HCT116 (cell line): ENCODE results near the gene PDE4D. TPM values are rescaled to one million over a fixed set of nuclear protein-coding genes. Genes with fewer than 3 reads are reported as not detected.

Experiments used
- ATAC-seq: fragments of 200-7000 bp; cut with Tn5 transposase; 2 replicates; pipeline ENCODE4 v1.9.1; 2020; ENCODE audit warnings: mild to moderate bottlenecking, moderate library complexity
- BruUV-seq: library from RNA; stranded (reverse); fragments of 400-500 nt; replicated peaks from 2 replicates; lab custom pipeline; 2021; lab: Mats Ljungman, UMichigan
- CTCF ChIA-PET: fragments of 300-600 bp; sonication (Branson Sonifier 250); formaldehyde crosslinking; loops from one replicate; lab custom pipeline; 2021; ENCODE audit warnings: antibody characterized with exemption; lab: Charles Lee
- POLR2A ChIA-PET: fragments of 300-600, 350-600 bp; sonication (Branson Sonifier 250); formaldehyde crosslinking; loops from one replicate; lab custom pipeline; 2021; ENCODE audit warnings: antibody characterized with exemption; lab: Charles Lee
- RAD21 ChIA-PET, 2 experiments: fragments of 300-600 bp; sonication (Branson Sonifier 250); formaldehyde crosslinking; loops; one replicate each; lab custom pipeline; 2023; ENCODE audit warnings: low total read pairs in 2 of 2; ENCODE audit not compliant: uncharacterized antibody in 2 of 2, unreplicated experiment in 2 of 2, low non-redundant PET in 1 of 2; lab: Charles Lee
- DNase-seq: peaks from one replicate; pipeline ENCODE4 v3.0.0-alpha.2; 2010; ENCODE audit warnings: low read depth, low spot score
- H2AFZ ChIP-seq: fragments of 200-600 bp; shearing (Covaris generic), sonication (generic); 2 replicates; pipeline ENCODE4 v1.6.1; 2017; ENCODE audit warnings: low read depth, mixed run types, mixed read lengths, antibody characterized with exemption, low read length; ENCODE audit not compliant: poor library complexity, severe bottlenecking
- H3K27ac ChIP-seq: 2 replicates; pipeline ENCODE4 v1.5.1; 2012; ENCODE audit warnings: low read depth, low read length
- H3K27me3 ChIP-seq: fragments of 200-600 bp; sonication (generic); 2 replicates; pipeline ENCODE4 v1.6.1; 2016; ENCODE audit warnings: mixed run types, low read length, mixed read lengths; ENCODE audit not compliant: insufficient read depth
- H3K36me3 ChIP-seq, 2 experiments: fragments of 200-500 bp in 1 of 2; fragments of 200-600 bp in 1 of 2; sonication (Bioruptor generic) in 1 of 2; sonication (generic) in 1 of 2; 2 replicates each; pipeline versions ENCODE4 v1.5.1 to v1.6.1; 2014 to 2016; ENCODE audit warnings: low read length in 2 of 2, inconsistent platforms in 1 of 2, mixed read lengths in 1 of 2, mixed run types in 1 of 2; ENCODE audit not compliant: insufficient read depth in 2 of 2, control insufficient read depth in 1 of 2
- H3K4me1 ChIP-seq, 2 experiments: fragments of 200-600 bp in 1 of 2; sonication (generic) in 1 of 2; 2 replicates each; pipeline versions ENCODE4 v1.5.1 to v1.6.1; 2012 to 2017; ENCODE audit warnings: low read length in 2 of 2, inconsistent platforms in 1 of 2, mild to moderate bottlenecking in 1 of 2, mixed read lengths in 1 of 2, mixed run types in 1 of 2, moderate library complexity in 1 of 2; ENCODE audit not compliant: insufficient read depth in 2 of 2, control insufficient read depth in 1 of 2
- H3K4me2 ChIP-seq: fragments of 200-600 bp; sonication (generic); 2 replicates; pipeline ENCODE4 v1.6.1; 2017; ENCODE audit warnings: mixed run types, low read length, mixed read lengths
- H3K4me3 ChIP-seq, 2 experiments: fragments of 200-600 bp in 1 of 2; sonication (generic) in 1 of 2; replicated peaks in 1 of 2; 2 replicates each; pipeline ENCODE4 v1.5.1; 2011 to 2016; ENCODE audit warnings: low read length in 2 of 2, control low read depth in 1 of 2, low read depth in 1 of 2, mild to moderate bottlenecking in 1 of 2, mixed read lengths in 1 of 2, mixed run types in 1 of 2
- H3K79me2 ChIP-seq: fragments of 200-600 bp; sonication (generic); 2 replicates; pipeline ENCODE4 v1.6.1; 2017; ENCODE audit warnings: mild to moderate bottlenecking, mixed run types, low read length, moderate library complexity, mixed read lengths; ENCODE audit not compliant: insufficient read depth
- H3K9ac ChIP-seq: fragments of 200-600 bp; sonication (generic); 2 replicates; pipeline ENCODE4 v1.6.1; 2016; ENCODE audit warnings: low read length, mixed read lengths
- H3K9me2 ChIP-seq: fragments of 200-600 bp; sonication (generic), shearing (Covaris generic); 2 replicates; pipeline ENCODE4 v1.6.1; 2017; ENCODE audit warnings: mixed run types, mild to moderate bottlenecking, moderate library complexity; ENCODE audit not compliant: insufficient read depth
- H3K9me3 ChIP-seq, 2 experiments: fragments of 200-500 bp in 1 of 2; fragments of 200-600 bp in 1 of 2; sonication (Bioruptor generic) in 1 of 2; sonication (generic) in 1 of 2; 2 replicates each; pipeline ENCODE4 v1.6.1; 2014 to 2017; ENCODE audit warnings: low read length in 2 of 2, mixed read lengths in 2 of 2, inconsistent platforms in 1 of 2, low read depth in 1 of 2, mild to moderate bottlenecking in 1 of 2, mixed run types in 1 of 2, moderate library complexity in 1 of 2; ENCODE audit not compliant: control insufficient read depth in 1 of 2, insufficient read depth in 1 of 2
- H4K20me1 ChIP-seq: fragments of 200-600 bp; sonication (generic), shearing (Covaris generic); 2 replicates; pipeline ENCODE4 v1.6.1; 2017; ENCODE audit warnings: mixed run types, mild to moderate bottlenecking, moderate library complexity; ENCODE audit not compliant: insufficient read depth
- ATF3 ChIP-seq: IDR thresholded peaks from 2 replicates; pipeline ENCODE4 v1.6.1; 2012
- CBX3 ChIP-seq: IDR thresholded peaks from 2 replicates; pipeline ENCODE4 v1.6.1; 2012; ENCODE audit warnings: low read depth
- ELF1 ChIP-seq: IDR thresholded peaks from 2 replicates; pipeline ENCODE4 v1.6.1; 2012; ENCODE audit warnings: low read depth, borderline replicate concordance
- EZH2 ChIP-seq: fragments of 200-600 bp; sonication (generic); IDR thresholded peaks from 2 replicates; pipeline ENCODE4 v1.6.1; 2017; ENCODE audit warnings: antibody characterized with exemption, mixed run types
- EZH2phosphoT487 ChIP-seq: fragments of 200-600 bp; IDR thresholded peaks from 2 replicates; pipeline ENCODE4 v1.6.1; 2018; ENCODE audit warnings: antibody characterized with exemption, borderline replicate concordance
- MAX ChIP-seq: IDR thresholded peaks from 2 replicates; pipeline ENCODE4 v1.6.1; 2012
- POLR2A ChIP-seq: IDR thresholded peaks from 2 replicates; pipeline ENCODE4 v1.7.0; 2011; ENCODE audit warnings: borderline replicate concordance; ENCODE audit not compliant: insufficient read depth, insufficient read length; ENCODE audit errors: extremely low read depth
- SP1 ChIP-seq: IDR thresholded peaks from 2 replicates; pipeline ENCODE4 v1.6.1; 2012; ENCODE audit warnings: low read depth
- SRF ChIP-seq: IDR thresholded peaks from 2 replicates; pipeline ENCODE4 v1.6.1; 2012; ENCODE audit warnings: low read depth
- ZBTB33 ChIP-seq: IDR thresholded peaks from 2 replicates; pipeline ENCODE4 v1.6.1; 2011; ENCODE audit warnings: mild to moderate bottlenecking, low read length, moderate library complexity; ENCODE audit not compliant: insufficient replicate concordance; ENCODE audit errors: extremely low read depth
- ZFX ChIP-seq: fragments of 450-650 bp; IDR thresholded peaks from 2 replicates; pipeline ENCODE4 v1.6.1; 2017
- ZNF274 ChIP-seq: fragments of 200-500 bp; sonication (Bioruptor generic); IDR thresholded peaks from 2 replicates; pipeline ENCODE4 v1.6.1; 2014; ENCODE audit warnings: mild to moderate bottlenecking, low read depth, low read length, inconsistent platforms
- intact Hi-C: fragments of 100-400 bp; cut with micrococcal nuclease; formaldehyde crosslinking; loops from 2 replicates; pipeline ENCODE4 v1.10.0; 2022
- total RNA-seq: library from RNA; stranded (reverse); gene quantifications from one replicate; pipeline ENCODE4 v1.2.1, GENCODE V29; 2021; ENCODE audit not compliant: unreplicated experiment

PDE4D gene
- total RNA-seq, 1 experiment from 2014 or later: 1.1 TPM

- Histone ChIP-seq H3K27me3 (peaks cover 17% of the 10 kb centered on the region), H4K20me1 (no peaks in the 10 kb centered on the region), H3K9me2 (no peaks in the 10 kb centered on the region), H3K79me2 (no peaks in the 10 kb centered on the region), H3K9ac (no peak overlapping the region), H3K4me2 (no peak overlapping the region), H3K4me1 (no peaks in the 10 kb centered on the region), H3K9me3 (no peaks in the 10 kb centered on the region), H2AFZ (no peak overlapping the region), H3K27ac (no peak overlapping the region), H3K36me3 (no peaks in the 10 kb centered on the region), H3K4me3 (no peak overlapping the region)
- no peak for TF ChIP-seq POLR2A
- TF ChIP-seq ATF3: no peak
- no peak for TF ChIP-seq ZFX
- no peak for TF ChIP-seq EZH2
- TF ChIP-seq EZH2phosphoT487: no peak
- TF ChIP-seq SP1: no peak
- no peak for TF ChIP-seq MAX
- TF ChIP-seq CBX3: no peak
- ChIA-PET RAD21 (no interaction called here), CTCF (no interaction called here), POLR2A (no interaction called here)
- BruUV-seq: no TSS peak
- ATAC-seq (no peak), DNase-seq (no peak)
- intact Hi-C loops: no loop called here
Observed at GRCh38 chr5:59274106-59274636, 619.4 kb downstream of the PDE4D start.

GRCh38 chr5:59272809-59273427 is 620.6 kb downstream of the PDE4D start:
- H3K4me2 ChIP-seq: no peak overlapping the region
- CTCF ChIA-PET: no interaction called here
- RAD21 ChIA-PET: no interaction called here
- peaks cover 21% of the 10 kb centered on the region for H3K27me3 ChIP-seq
- ATAC-seq (no peak), DNase-seq (no peak)
- no TSS peak for BruUV-seq
- H4K20me1 ChIP-seq: no peaks in the 10 kb centered on the region
- no peaks in the 10 kb centered on the region for H3K36me3 ChIP-seq
- intact Hi-C loops: no loop called here
- H2AFZ ChIP-seq: no peak overlapping the region
- no peaks in the 10 kb centered on the region for H3K9me3 ChIP-seq
- no peak overlapping the region for H3K4me3 ChIP-seq
- no peak overlapping the region for H3K27ac ChIP-seq
- H3K9me2 ChIP-seq: no peaks in the 10 kb centered on the region
- H3K9ac ChIP-seq: no peak overlapping the region
- H3K79me2 ChIP-seq: no peaks in the 10 kb centered on the region
- no peaks in the 10 kb centered on the region for H3K4me1 ChIP-seq
- POLR2A ChIA-PET: no interaction called here
- no peak for TF ChIP-seq SRF
- TF ChIP-seq ZNF274: no peak
- TF ChIP-seq EZH2phosphoT487: no peak
- no peak for TF ChIP-seq ELF1
- TF ChIP-seq ATF3: no peak
- no peak for TF ChIP-seq ZBTB33
